NCI-H2196 treated with DMSO at 0.1 percent for 48 hours (cell line): ENCODE results near the gene ARID4B.
"Not testable (repeated sequence)": the region's sequence is repeated elsewhere in the genome, so short reads cannot be mapped to it uniquely, and the experiment has no call there.

Experiments
- DNase-seq: peaks from one replicate; lab custom pipeline; 2025; ENCODE audit not compliant: unreplicated experiment; lab: John Stamatoyannopoulos, UW

Gene ARID4B

GRCh38 chr1:235275223-235275622 lies 52.8 kb downstream of the ARID4B start:
- DNase-seq = no peak

- DNase-seq = no peak
Measured at GRCh38 chr1:235272851-235273250, 55.1 kb downstream of the ARID4B start.

- DNase-seq = no peak
Measured at GRCh38 chr1:235270625-235271024, 57.4 kb downstream of the ARID4B start.

- DNase-seq = not testable (repeated sequence)
Measured at GRCh38 chr1:235269990-235270389, 58.0 kb downstream of the ARID4B start.

- DNase-seq = no peak
Measured at GRCh38 chr1:235268379-235269125, 59.4 kb downstream of the ARID4B start.

DNA sequence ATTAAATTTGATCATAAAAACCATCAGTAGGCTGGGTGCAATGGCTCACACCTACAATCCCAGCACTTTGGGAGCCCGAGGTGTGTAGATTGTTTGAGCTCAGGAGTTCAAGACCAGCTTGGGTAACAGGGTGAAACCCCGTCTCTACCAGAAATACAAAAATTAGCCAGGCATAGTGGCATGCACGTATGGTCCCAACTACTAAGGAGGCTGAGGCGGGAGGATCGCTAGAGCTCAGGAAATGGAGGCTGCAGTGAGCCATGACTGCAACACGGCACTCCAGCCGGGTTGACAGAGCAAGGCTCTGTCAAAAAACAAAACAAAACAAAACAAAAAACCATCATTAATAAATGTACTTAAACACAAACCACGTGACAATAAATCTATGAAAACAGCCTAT lies 61.0 kb downstream of the ARID4B start:
- DNase-seq = no peak

GRCh38 chr1:235266325-235266724 lies 61.7 kb downstream of the ARID4B start:
- no peak for DNase-seq

GRCh38 chr1:235265900-235266299 lies 62.1 kb downstream of the ARID4B start:
- no peak for DNase-seq

- DNase-seq = no peak
Measured at GRCh38 chr1:235264327-235264726, 63.7 kb downstream of the ARID4B start.

DNA sequence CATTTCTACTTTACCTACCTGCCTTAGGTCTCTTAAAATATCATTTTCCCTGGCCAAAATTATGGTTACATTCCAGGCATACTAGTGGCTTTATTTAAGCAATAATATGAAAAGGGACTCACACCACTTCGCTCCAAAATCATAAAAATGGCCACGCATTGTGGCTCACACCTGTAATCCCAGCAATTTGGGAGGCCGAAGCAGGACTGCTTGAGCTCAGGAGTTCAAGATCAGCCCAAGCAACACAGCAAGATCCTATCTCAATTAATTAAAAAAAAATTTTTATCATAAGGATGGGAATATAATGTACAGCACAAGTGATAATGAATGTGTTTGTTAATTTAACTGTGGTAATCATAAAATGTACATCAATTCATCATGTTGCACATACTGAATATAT lies 65.4 kb downstream of the ARID4B start:
- DNase-seq = no peak

- no peak for DNase-seq
Measured at GRCh38 chr1:235261243-235261642, 66.7 kb downstream of the ARID4B start.

DNA sequence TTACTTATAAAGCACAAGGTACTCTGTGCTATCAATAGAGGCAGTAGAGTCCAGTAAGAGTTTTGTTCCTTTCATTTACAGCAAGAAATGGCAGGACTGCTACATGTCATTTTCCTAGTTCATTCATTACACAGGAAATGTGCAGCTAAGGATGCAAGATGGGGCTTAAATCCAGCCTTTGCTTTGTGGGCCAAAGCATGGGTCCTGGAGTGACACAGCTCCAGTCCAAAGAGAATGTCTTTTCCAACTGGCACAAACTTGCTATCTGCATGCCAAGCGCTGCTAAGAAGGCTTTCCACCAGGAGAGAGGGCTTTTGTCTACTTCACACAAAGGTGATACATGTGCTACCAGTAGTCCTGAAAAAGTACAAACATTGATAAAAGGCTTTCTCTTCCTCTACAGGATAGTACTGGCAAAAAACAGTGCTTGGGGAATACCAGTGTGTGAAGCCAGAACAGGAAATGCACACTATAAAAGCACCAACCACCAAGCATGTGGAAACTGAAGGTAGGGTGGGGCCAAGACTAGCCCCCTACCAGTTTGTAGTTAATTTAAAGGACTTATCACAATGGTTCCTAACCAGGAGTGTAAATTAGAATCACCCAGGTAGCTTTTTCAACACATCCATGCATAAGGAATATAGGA lies 68.7 kb downstream of the ARID4B start:
- peak; percentile 8 for DNase-seq

GRCh38 chr1:235258068-235258467 lies 69.9 kb downstream of the ARID4B start:
- not testable (repeated sequence) for DNase-seq

GRCh38 chr1:235254721-235255120 lies 73.3 kb downstream of the ARID4B start:
- DNase-seq = no peak

GRCh38 chr1:235253219-235253962 lies 74.6 kb downstream of the ARID4B start:
- DNase-seq = peak; percentile 6

DNA sequence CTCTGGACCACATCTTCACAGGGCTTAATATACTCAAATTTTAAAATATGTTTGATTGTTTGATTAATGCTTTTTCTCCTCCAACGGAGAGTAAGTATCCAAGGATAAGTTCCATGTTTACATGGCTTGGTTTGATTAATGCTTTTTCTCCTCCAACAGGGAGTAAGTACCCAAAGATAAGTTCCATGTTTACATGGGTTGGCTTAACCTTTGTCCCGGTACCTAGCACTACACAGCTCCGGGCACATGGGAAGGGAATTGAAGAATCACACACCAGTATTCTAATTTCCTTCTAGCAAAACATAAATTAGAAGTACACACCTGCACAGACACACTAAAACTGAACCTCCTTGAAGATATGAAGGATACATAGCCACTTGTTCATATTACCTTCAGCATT lies 77.5 kb downstream of the ARID4B start:
- no peak for DNase-seq

DNA sequence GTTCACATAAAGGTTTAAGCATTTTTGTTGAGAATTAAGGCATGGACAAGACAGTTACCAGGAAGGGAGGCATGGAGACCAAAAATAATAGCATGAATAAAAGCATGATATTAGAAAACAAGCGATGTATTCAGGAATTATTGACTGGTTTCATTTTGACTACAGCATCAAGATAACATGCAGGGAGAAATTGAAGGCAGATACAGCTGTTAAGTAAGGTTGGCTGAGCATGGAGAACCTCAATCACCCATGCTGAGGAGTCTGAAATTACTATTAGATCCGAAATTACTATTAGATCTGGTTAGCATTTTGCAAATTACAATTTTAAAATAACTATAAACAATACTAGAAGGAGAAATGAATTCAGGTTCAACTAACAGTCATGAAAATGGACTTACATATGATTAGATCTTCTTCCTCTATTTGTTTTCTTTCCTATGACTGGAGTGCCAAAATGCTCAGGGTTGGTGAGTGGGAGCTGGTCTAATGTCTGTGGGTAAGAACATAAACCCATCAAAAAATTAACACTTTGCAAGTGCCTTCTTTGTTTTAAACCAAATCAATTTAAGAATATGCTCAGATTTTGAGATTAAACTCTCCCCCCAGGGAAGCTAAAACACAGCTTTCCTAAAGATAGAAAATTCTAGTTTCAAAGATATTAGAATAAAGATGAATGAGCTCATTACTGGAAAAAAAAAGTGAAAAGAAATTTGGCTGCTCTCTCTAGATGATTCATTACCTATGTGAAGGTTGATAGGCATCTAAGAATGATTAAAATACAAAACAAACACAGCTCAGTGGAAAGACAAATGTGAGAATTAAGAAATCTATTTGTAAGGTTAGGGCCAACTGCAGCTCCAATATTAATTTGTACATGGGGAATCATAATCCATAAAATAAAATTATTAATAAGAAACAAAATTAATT lies 81.7 kb downstream of the ARID4B start:
- no peak for DNase-seq

DNA sequence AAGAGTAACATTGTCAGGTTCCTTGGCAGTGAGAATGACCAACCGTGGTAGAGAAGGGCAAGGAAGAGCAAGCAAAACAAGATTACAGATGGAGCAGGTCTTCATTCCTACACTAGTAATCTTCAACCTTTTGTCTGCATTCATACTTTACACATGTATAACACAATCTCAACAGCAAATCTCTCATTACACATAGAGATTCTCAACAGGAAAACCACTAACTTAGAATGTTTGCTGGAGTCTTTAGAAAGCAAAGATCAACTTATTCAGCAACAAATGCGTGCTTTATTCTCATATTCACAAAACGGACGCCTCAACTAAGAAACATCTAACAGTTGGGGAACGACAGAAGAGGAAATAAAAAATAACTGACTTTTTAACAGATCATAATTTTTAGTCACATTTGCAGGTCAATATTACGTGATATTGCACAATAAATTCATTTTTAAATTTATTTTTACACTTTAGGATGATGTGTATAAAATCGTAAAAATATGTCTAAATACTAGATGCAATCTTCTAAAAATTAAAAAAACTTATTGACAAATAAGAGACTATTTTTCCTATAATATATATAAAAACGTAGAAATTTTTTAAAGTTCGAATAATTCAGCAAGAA lies 82.9 kb downstream of the ARID4B start:
- no peak for DNase-seq

- no peak for DNase-seq
Measured at GRCh38 chr1:235240960-235241359, 87.0 kb downstream of the ARID4B start.

DNA sequence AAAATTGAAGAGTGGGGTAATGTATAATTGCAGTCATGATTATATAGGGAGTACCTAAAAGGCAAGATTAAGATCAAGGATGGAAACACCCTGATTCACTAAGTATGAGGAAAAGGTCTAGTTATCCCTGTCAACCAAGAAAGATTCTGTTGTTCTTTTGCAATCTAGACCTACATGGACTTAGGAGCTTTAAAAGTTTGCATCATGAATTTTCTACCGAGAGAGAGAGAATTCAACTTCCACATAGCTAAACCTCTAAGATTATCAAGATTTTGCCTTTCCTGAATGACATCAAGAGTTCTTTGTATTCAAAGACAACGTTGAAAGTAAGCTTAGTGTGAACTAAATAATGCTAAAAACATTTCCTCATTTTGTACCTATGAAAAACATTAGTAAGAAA lies 88.1 kb downstream of the ARID4B start:
- DNase-seq = no peak

DNA sequence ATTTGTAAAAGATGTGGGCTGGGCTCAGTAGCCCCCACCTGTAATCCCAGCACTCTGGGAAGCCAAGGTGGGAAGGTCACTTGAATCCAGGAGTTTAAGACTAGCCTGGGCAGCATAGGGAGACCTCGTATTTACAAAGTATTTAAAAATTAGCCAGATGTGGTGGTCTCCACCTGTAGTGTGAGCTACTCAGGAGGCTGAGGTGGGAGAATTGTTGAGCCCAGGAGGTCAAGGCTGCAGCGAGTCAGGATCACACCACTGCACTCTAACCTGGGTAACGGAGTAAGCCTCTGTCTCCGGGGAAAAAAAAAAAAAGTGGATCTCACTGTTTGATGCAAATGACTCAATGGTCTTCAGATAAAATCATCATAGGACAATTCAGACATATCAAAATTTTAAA lies 89.4 kb downstream of the ARID4B start:
- no peak for DNase-seq
